ENCODE data around the gene LRRC17. TPM values are rescaled to one million over a fixed set of nuclear protein-coding genes. Genes with fewer than 3 reads are reported as not detected.
"Not testable (repeated sequence)": the region's sequence is repeated elsewhere in the genome, so short reads cannot be mapped to it uniquely, and the experiment has no call there.

LRRC17 gene
- polyA plus RNA-seq, 1 donor from 2014 or later = 6.7 TPM

GRCh38 chr7:102903576-102903975, 9.2 kb upstream of the LRRC17 start:
- not testable (repeated sequence) for H3K9me2 ChIP-seq (ENCODE audit: insufficient read depth, low read length); H4K20me1 ChIP-seq (ENCODE audit: insufficient read depth); H2AFZ ChIP-seq (ENCODE audit: low read depth, low read length); H3K9ac ChIP-seq (ENCODE audit: low read length); H3K27ac ChIP-seq (ENCODE audit: low read length); H3K36me3 ChIP-seq (ENCODE audit: insufficient read depth, low read length); H3K27me3 ChIP-seq (ENCODE audit: insufficient read depth, low read depth, low read length); H3K9me3 ChIP-seq (ENCODE audit: low read length); H3F3A ChIP-seq (ENCODE audit: insufficient read depth, low read length, poor library complexity, severe bottlenecking); H3K4me3 ChIP-seq (ENCODE audit: low read length); H3K4me2 ChIP-seq (ENCODE audit: low read length); H3K79me2 ChIP-seq (replicated peaks; ENCODE audit: insufficient read depth, low read length)

GRCh38 chr7:102908676-102909075, 4.1 kb upstream of the LRRC17 start:
- Histone ChIP-seq H3K36me3 (ENCODE audit: insufficient read depth, low read length) (no peaks in the 10 kb centered on the region), H3K27me3 (ENCODE audit: insufficient read depth, low read depth, low read length) (no peaks in the 10 kb centered on the region), H3K79me2 (replicated peaks; ENCODE audit: insufficient read depth, low read length) (no peaks in the 10 kb centered on the region), H3F3A (ENCODE audit: insufficient read depth, low read length, poor library complexity, severe bottlenecking) (no peaks in the 10 kb centered on the region), H2AFZ (ENCODE audit: low read depth, low read length) (no peak overlapping the region), H3K4me3 (ENCODE audit: low read length) (no peak overlapping the region), H3K9me2 (ENCODE audit: insufficient read depth, low read length) (no peaks in the 10 kb centered on the region), H4K20me1 (ENCODE audit: insufficient read depth) (no peaks in the 10 kb centered on the region), H3K9ac (ENCODE audit: low read length) (no peak overlapping the region), H3K9me3 (ENCODE audit: low read length) (no peaks in the 10 kb centered on the region), H3K4me2 (ENCODE audit: low read length) (no peak overlapping the region), H3K27ac (ENCODE audit: low read length) (no peak overlapping the region)
- no peak for TF ChIP-seq EZH2 (IDR thresholded peaks at IDR 0.05; ENCODE audit: borderline replicate concordance, insufficient read depth, low read length, poor library complexity, severe bottlenecking)
- no peak for TF ChIP-seq EP300 (conservative IDR thresholded peaks at IDR 0.05; ENCODE audit: poor library complexity, severe bottlenecking)
- no peak for TF ChIP-seq SMC3 (conservative IDR thresholded peaks at IDR 0.05; ENCODE audit: poor library complexity)
- TF ChIP-seq MXI1 (conservative IDR thresholded peaks at IDR 0.05; ENCODE audit: poor library complexity, severe bottlenecking) = no peak
- TF ChIP-seq TAF1 (IDR thresholded peaks at IDR 0.05; ENCODE audit: low read depth) = no peak
- TF ChIP-seq POLR2AphosphoS5 (IDR thresholded peaks at IDR 0.05) = no peak
- no peak for TF ChIP-seq CTCF (IDR thresholded peaks at IDR 0.05; ENCODE audit: poor library complexity, severe bottlenecking)

- H3F3A ChIP-seq (ENCODE audit: insufficient read depth, low read length, poor library complexity, severe bottlenecking) = no peaks in the 10 kb centered on the region
- no peak overlapping the region for H3K4me3 ChIP-seq (ENCODE audit: low read length)
- TF ChIP-seq SMC3 (conservative IDR thresholded peaks at IDR 0.05; ENCODE audit: poor library complexity) = no peak
- no peak for TF ChIP-seq REST (IDR thresholded peaks at IDR 0.05; ENCODE audit: borderline replicate concordance)
- no peaks in the 10 kb centered on the region for H4K20me1 ChIP-seq (ENCODE audit: insufficient read depth)
- H2AFZ ChIP-seq (ENCODE audit: low read depth, low read length) = no peak overlapping the region
- H3K27ac ChIP-seq (ENCODE audit: low read length) = no peak overlapping the region
- H3K27me3 ChIP-seq (ENCODE audit: insufficient read depth, low read depth, low read length) = no peaks in the 10 kb centered on the region
- no peaks in the 10 kb centered on the region for H3K9me2 ChIP-seq (ENCODE audit: insufficient read depth, low read length)
- H3K79me2 ChIP-seq (replicated peaks; ENCODE audit: insufficient read depth, low read length) = no peaks in the 10 kb centered on the region
- no peaks in the 10 kb centered on the region for H3K9me3 ChIP-seq (ENCODE audit: low read length)
- no peak overlapping the region for H3K9ac ChIP-seq (ENCODE audit: low read length)
- H3K36me3 ChIP-seq (ENCODE audit: insufficient read depth, low read length) = no peaks in the 10 kb centered on the region
- H3K4me2 ChIP-seq (ENCODE audit: low read length) = no peak overlapping the region
These were observed 1.0 kb downstream of the LRRC17 start for GRCh38 chr7:102913826-102914225.

Measured in neural cell (in vitro differentiated cells).